Measurements from ENCODE around the gene COG7.

COG7 gene

DNA sequence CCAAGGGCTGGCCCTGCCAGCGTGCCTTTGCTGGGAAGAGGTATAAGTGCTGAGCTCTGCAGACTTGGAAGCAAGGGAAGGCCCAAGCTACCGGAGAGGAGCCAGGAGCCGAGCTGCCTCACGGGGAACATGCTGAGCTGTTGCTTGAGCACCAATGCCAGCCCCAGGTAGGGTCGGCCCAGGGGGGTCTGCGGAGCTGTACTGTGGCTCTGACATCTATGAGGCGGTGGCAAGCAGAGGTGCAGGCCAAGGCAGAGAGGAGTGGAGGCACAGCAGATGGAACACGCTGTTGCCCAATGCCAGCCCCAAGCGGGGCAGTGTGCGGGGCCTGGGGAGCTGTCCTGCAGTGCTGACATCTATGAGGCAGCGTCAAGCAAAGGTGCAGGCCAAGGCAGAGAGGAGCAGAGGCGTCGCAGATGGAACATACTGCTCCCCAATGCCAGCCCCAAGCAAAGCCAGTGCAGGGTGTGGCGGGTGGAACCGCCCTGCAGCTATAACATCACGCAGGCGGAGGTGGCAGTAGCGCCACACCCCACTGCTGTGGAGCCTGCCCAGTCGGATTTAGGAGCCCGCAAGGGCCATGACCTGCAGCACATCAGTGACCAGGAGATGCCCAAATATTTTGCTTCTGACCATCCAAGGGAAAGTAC, 47.3 kb upstream of the COG7 start:
- TF ChIP-seq ARNTL (CRISPR knock-in tag; IDR thresholded peaks at IDR 0.05; ENCODE audit: borderline replicate concordance, low read depth): no peak
- TF ChIP-seq, protein P1, sequence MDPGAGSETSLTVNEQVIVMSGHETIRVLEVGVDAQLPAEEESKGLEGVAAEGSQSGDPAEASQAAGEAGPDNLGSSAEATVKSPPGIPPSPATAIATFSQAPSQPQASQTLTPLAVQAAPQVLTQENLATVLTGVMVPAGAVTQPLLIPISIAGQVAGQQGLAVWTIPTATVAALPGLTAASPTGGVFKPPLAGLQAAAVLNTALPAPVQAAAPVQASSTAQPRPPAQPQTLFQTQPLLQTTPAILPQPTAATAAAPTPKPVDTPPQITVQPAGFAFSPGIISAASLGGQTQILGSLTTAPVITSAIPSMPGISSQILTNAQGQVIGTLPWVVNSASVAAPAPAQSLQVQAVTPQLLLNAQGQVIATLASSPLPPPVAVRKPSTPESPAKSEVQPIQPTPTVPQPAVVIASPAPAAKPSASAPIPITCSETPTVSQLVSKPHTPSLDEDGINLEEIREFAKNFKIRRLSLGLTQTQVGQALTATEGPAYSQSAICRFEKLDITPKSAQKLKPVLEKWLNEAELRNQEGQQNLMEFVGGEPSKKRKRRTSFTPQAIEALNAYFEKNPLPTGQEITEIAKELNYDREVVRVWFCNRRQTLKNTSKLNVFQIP (CRISPR knock-in tag; IDR thresholded peaks at IDR 0.05; ENCODE audit: borderline replicate concordance, low read depth): no peak
- no peak for TF ChIP-seq ESRRG (CRISPR knock-in tag; IDR thresholded peaks at IDR 0.05)
- no peak for TF ChIP-seq ZNF70 (CRISPR knock-in tag; IDR thresholded peaks at IDR 0.05)
- TF ChIP-seq GLIS3 (CRISPR knock-in tag; IDR thresholded peaks at IDR 0.05): no peak
- no peak for TF ChIP-seq ZFP3 (CRISPR knock-in tag; IDR thresholded peaks at IDR 0.05)
- no peak for TF ChIP-seq TCF4 (CRISPR knock-in tag; IDR thresholded peaks at IDR 0.05; ENCODE audit: borderline replicate concordance)
- no peak for ATAC-seq

GRCh38 chr16:23499801-23500200, 46.8 kb upstream of the COG7 start:
- no peak for ATAC-seq
- TF ChIP-seq ZFP3 (CRISPR knock-in tag; IDR thresholded peaks at IDR 0.05): no peak
- TF ChIP-seq, protein P1 (CRISPR knock-in tag; IDR thresholded peaks at IDR 0.05; ENCODE audit: borderline replicate concordance, low read depth): no peak

DNA sequence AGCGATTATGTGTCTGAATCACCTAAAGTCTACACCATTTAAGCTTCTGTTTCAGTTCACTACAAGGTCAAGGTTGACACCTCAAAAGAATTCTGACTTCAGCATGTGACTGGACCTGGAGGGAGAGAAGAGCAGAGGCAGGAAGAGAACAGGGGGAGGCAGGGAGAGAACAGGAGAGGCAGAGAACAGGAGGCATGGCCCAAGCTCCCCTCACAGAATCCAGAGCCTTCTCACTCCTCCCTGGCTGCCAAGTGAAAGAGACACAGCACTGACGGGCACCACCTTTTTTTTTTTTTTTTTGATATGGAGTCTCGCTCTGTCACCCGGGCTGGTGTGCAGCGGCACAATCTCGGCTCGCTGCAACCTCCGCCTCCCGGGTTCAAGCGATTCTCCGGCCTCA, 45.9 kb upstream of the COG7 start:
- no peak for ATAC-seq
- TF ChIP-seq ZNF70 (CRISPR knock-in tag; IDR thresholded peaks at IDR 0.05) (no peak), PPARA (CRISPR knock-in tag; IDR thresholded peaks at IDR 0.05; ENCODE audit: borderline replicate concordance) (no peak), ARNTL (CRISPR knock-in tag; IDR thresholded peaks at IDR 0.05; ENCODE audit: borderline replicate concordance, low read depth) (no peak), TOX (CRISPR knock-in tag; IDR thresholded peaks at IDR 0.05; ENCODE audit: borderline replicate concordance) (no peak), ISL1 (CRISPR knock-in tag; IDR thresholded peaks at IDR 0.05) (no peak), RARB (CRISPR knock-in tag; IDR thresholded peaks at IDR 0.05) (no peak), ESRRG (CRISPR knock-in tag; IDR thresholded peaks at IDR 0.05) (no peak)
- TF ChIP-seq, protein P2, sequence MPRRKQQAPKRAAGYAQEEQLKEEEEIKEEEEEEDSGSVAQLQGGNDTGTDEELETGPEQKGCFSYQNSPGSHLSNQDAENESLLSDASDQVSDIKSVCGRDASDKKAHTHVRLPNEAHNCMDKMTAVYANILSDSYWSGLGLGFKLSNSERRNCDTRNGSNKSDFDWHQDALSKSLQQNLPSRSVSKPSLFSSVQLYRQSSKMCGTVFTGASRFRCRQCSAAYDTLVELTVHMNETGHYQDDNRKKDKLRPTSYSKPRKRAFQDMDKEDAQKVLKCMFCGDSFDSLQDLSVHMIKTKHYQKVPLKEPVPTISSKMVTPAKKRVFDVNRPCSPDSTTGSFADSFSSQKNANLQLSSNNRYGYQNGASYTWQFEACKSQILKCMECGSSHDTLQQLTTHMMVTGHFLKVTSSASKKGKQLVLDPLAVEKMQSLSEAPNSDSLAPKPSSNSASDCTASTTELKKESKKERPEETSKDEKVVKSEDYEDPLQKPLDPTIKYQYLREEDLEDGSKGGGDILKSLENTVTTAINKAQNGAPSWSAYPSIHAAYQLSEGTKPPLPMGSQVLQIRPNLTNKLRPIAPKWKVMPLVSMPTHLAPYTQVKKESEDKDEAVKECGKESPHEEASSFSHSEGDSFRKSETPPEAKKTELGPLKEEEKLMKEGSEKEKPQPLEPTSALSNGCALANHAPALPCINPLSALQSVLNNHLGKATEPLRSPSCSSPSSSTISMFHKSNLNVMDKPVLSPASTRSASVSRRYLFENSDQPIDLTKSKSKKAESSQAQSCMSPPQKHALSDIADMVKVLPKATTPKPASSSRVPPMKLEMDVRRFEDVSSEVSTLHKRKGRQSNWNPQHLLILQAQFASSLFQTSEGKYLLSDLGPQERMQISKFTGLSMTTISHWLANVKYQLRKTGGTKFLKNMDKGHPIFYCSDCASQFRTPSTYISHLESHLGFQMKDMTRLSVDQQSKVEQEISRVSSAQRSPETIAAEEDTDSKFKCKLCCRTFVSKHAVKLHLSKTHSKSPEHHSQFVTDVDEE (CRISPR knock-in tag; IDR thresholded peaks at IDR 0.05): no peak
- TF ChIP-seq, protein P3, sequence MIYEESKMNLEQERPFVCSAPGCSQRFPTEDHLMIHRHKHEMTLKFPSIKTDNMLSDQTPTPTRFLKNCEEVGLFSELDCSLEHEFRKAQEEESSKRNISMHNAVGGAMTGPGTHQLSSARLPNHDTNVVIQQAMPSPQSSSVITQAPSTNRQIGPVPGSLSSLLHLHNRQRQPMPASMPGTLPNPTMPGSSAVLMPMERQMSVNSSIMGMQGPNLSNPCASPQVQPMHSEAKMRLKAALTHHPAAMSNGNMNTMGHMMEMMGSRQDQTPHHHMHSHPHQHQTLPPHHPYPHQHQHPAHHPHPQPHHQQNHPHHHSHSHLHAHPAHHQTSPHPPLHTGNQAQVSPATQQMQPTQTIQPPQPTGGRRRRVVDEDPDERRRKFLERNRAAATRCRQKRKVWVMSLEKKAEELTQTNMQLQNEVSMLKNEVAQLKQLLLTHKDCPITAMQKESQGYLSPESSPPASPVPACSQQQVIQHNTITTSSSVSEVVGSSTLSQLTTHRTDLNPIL (CRISPR knock-in tag; IDR thresholded peaks at IDR 0.05; ENCODE audit: low read depth): no peak
- TF ChIP-seq, protein P1 (CRISPR knock-in tag; IDR thresholded peaks at IDR 0.05; ENCODE audit: borderline replicate concordance, low read depth): no peak

GRCh38 chr16:23497543-23497868, 44.5 kb upstream of the COG7 start:
- TF ChIP-seq ARNTL (CRISPR knock-in tag; IDR thresholded peaks at IDR 0.05; ENCODE audit: borderline replicate concordance, low read depth) (no peak), GLIS3 (CRISPR knock-in tag; IDR thresholded peaks at IDR 0.05) (no peak), ESRRG (CRISPR knock-in tag; IDR thresholded peaks at IDR 0.05) (no peak), CSRNP3 (CRISPR knock-in tag; IDR thresholded peaks at IDR 0.05) (no peak), ZNF8 (CRISPR knock-in tag; IDR thresholded peaks at IDR 0.05) (no peak), BACH2 (CRISPR knock-in tag; IDR thresholded peaks at IDR 0.05; ENCODE audit: borderline replicate concordance) (no peak), CSDC2 (CRISPR knock-in tag; IDR thresholded peaks at IDR 0.05) (no peak), ISL1 (CRISPR knock-in tag; IDR thresholded peaks at IDR 0.05) (no peak)
- no peak for ATAC-seq
